GM18873 (cell line): Measurements from ENCODE around the gene STX4.
"Not testable (repeated sequence)": the region's sequence is repeated elsewhere in the genome, so short reads cannot be mapped to it uniquely, and the experiment has no call there.

Source experiments
- ATAC-seq: cut with Tn5 transposase; IDR thresholded peaks from one replicate; pipeline ENCODE4 v1.9.1; 2021; ENCODE audit warnings: mild to moderate bottlenecking, moderate library complexity, moderate number of reproducible peaks; ENCODE audit not compliant: unreplicated experiment, low FRiP score

STX4 gene

DNA sequence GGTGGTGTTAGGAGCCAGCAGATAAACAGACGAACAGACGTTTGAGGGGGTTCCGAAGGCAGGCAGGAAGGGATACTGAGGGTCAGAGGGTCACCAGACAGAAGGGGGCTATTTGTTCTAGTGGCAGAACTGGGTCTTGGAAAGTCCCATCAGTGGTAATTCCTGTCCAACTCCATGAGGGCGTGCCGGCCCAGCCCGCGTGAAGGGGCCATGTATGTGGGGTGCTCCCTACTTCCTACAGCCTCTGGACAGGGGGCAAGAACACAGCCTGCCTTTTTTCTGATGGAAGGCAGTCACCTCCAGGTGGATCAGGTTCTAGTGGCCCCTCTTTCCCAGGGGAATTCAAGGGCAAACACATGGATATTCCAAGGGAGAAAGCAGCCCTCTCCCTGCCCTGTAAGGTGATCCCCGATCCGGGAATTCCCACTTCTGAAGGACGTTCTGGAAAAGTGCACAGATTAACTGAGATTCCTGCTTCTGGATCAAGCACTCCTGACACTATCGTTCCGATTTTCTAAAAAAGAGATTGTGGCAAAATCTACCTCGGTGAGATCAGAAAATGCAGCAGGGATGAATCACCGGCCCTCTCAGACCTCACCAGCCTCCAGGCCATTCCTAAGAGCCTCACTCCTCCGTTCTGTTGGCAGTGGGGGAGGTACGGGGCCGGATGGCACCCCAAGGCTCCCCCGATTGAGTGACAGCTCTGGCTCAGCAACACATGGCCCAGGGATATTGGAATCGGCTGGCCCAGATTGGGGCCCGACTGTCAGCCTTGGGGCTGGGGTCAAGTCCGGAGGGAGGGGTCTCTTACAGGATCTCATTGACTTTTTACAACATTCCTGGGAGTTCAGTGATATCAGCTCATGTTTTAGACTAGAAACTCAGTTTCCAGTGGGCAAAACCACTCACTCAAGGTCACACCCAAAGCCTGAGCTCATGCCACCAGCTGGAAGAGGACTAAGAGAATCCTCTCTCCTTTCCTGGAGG lies 35.3 kb upstream of the STX4 start:
- no peak for ATAC-seq

DNA sequence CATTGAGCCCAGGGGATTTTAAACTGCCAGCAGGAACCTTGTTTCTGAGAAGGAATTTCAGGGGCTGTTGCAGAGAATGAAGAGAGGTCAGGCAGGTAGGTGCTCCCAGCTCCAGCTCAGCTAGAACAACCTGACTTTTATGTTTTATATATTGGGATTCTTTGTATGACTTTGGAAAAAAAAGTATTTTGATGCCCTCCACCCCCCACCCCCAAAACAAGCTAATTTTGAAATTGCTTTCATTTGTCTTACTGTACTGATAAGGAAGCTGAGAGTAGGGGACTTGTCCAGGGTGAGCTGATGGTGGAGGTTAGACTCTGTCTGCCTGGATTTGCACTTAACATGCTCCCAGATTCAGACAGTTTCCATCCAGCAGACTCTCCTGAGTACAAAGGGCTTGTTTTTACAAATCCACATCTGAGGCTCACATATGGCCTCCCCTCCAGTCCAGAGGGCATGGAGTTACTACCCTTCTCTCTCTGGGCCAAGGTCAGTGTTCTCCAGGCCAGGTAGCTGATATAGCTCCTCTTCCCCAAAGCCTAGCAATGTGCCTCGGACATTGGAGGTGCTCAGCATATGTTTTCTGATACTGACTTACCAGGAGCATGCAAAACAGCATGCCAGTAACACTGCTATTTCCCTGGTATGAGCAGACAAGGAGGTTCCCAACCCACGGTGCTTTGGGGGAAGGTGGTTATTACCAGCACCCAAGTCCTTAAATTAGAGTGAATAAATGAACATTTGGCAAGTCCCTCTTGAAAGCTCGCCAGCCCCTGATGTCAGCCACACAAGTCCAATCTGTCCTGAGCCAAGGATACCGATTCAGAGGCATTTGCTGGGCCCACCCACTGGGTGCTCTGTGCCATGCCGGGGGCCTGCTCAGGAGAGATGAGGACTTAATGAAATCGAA lies 34.3 kb upstream of the STX4 start:
- ATAC-seq = no peak

DNA sequence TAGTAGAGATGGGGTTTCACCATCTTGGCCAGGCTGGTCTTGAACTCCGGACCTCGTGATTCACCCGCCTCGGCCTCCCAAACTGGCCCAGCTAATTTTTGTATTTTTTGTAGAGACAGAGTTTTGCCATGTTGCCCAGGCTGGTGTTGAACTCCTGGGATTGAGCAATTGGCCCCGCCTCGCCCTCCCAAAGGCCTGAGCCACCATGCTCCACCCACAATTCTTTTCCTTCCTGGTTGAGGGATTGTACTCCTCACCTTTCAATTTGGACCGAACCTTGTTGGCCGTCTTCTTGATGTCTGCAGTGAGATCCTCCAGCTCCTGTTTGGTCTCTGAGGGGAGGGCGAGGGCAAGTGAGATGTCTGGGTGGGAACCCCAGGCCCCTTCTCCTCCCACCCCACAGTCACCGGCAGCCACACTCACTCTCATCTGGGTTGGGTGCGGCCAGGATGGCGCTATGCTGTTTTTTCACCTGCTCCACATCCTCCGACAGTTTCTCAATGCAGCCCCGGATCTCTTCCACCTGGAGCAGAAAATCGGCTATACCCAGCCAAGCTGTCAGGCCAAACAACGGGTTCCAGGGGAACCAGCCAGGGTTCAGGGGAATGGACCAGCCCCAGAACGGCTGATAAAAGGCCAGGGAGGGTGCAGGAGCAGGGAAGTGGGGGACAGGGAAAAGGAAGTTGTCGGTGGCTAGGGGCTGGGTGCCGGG lies 32.5 kb upstream of the STX4 start:
- no peak for ATAC-seq

DNA sequence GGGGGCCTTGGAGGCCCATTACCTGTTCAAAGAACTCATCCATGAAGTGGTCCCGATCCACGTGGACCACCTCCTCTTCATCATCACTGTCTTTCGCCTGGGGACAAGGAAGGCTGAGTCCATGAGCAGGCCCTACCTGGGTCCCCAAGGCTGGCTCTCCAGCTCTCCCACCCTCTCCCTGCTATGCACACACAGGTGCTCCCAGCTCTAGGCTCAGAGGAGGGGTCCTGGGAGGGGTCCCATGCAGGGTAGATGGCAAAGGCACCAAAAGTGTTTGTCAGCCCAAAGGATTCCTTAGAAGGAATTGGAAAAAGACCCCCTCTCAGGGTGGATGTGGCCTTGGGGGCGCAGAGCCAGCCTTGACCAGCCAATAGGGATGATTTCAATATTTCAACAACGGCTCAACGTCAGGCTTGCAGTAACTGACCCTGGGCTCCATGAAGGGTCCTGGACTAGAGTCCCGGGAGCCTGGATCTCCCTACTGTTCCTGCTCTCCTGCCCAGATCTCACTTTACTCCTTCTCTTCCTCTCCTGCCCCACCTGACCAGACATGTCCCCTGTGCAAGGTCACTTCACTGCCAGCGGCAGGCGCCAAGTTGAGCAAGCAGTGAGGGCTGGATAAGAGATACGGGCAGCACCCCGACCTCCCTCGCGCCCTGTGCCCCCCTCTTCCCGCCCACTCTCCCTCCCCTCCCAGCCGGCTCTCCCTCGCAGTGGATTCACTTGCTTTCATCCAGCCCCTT lies 31.7 kb upstream of the STX4 start:
- no peak for ATAC-seq

DNA sequence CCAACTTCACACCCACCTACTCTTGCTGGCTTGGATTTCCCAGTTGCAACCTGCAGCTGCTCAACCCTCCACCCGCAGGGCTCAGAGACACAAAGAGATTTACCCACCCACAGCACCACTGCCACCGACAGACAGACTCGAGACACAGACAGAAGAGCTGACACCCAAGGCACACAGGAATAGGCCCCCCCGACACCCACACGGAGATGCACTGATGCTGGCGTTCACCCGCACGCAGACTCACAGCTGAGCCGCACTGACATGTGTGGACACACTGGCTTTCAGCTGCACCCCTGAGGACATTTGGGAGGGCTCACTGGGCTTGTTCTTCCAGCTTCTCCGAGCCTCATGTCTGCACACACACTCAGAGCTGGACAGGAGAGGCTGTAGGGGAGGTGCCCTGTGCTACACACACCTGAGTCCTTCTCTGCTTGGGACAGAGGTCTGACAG lies 31.1 kb upstream of the STX4 start:
- ATAC-seq = no peak

DNA sequence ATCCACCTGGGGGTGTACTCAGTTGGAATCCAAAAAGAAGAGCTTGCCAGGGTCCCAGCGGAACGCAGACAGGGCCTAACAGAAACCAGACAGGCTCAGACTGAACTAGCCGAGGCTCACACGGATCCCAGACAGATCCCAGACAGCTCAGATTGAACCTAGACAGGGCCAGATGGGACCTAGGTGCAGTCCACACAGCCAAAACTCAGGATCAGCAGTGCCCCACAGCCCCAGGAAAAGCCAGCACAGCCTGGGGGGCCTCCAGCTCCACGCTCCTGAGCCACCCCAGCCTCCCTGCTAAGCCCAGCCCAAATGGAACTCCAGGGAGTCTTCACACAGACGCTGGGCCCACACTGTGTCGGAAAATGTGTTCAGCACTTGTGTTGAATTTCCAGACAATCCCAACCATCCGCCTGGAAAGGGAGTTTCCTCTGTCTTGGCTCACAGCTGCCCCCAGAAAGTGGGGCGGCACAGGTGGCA lies 30.5 kb upstream of the STX4 start:
- no peak for ATAC-seq

DNA sequence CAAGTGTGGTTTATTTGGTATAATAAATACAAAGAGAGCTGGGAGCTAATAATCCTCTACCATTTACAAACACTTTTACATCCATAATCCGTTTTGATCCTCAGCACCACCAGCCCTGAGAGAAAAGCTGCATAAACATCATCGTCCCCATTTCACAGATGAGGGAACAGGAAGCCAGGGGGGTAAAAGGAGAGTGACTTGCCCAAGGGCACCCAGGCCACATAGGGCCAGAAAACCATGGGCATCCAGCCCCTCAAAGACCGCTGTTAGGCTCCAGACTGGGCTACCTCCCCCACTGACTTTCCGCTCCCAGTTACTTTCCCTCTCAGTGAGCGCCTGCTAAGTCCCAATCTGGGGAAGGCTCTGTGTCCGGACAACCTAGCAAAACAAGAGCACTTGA lies 29.6 kb upstream of the STX4 start:
- no peak for ATAC-seq

DNA sequence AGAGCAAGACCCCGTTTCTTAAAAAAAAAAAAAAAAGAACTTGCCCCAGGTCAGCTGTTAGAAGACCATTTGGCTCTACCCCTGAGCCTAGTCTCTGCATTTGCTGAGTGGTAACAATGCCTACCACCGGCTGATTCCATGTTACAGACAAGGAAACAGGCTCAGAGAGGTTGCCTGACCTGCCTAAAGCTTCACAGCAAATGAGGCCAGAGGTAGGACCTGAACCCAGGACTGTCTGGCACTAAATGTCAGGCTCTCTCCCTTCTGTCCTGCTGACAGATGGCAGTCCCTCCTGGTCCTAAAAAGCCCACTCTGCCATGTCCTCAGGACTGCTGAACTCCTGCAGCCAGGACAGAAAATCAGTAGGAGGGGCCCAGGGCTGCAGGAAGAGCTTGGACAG lies 28.7 kb upstream of the STX4 start:
- ATAC-seq = no peak

DNA sequence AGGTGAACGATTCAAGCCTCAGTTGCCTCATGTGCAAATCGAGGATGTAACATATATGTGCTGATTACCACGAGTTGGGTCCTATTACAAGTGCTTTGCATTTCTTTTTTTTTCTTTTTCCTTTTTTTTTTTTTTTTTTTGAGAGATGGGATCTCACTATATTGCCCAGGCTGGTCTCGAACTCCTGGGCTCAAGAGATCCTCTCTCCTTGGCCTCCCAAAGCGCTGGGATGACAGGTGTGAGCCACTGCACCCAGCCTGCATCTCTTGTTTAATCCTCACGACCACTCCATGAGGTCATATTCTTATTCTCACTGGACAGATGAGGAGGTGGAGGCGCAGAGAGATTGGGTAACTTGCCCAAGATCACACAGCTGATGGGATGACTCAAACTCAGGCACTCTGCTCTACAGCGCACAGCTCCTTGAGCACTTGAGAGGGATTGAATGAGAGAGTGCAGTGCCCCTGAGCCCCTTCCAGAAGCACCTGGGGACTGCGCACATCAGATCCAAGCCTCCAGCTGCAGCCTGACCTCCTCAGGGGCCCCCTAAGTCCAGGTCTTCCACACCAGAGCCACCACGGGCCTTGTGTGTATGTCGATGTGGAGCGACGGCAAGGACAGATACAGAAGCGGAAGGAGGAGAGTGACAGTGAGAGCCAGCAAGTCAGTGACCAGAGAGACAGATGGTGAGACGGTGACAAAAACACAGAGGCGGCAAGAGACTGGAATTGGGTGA lies 27.8 kb upstream of the STX4 start:
- ATAC-seq = no peak

DNA sequence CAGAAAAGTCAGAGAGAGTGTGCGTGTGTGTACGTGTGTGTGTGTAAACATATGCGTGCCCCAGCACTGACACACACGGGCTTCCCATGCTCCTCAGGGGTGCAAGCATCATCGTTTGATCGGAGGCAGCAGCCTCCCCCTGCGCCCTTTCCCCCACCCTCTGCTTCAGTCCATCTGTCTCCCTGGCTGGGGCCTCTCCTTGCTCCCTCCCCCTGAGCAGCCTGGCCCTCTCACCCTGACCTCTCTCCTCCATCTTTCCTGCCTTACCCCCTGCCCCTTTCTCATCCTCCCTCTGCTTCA lies 27.3 kb upstream of the STX4 start:
- no peak for ATAC-seq

DNA sequence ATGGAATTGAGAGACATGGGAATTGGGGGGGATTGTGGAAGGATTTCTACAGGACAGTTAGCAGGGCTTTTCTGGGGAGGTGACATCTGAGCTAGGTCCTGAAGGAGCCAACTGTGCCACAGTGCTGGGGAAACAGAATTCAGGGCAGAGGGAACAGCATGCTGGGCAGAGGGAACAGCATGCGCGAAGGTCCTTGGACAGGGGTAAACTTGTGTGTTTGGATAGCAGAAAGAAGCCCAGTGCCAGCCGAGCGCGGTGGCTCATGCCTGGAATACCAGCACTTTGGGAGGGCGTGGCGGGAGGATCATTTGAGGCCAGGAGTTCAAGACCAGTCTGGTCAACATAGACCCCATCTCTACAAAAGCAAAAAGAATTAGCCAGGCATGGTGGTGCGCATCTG lies 26.8 kb upstream of the STX4 start:
- ATAC-seq = no peak

DNA sequence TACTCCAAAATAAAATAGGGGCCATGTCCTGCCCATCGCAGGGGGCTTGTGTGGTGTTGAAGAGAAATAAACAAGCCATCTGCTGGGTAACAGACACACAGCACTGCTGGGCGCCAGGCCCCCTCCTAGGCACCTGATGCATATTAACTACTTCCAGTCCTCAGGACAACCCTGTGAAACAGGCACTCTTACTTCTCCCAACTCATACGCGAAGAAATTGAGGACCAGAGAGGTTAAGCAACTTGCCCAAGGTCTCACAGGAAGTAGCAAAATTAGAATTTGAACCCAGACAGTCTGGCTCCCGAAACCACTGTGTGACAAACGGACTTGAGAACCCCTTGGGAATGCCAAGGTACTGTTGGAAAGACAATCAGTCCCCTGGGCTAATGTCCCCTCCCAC lies 25.7 kb upstream of the STX4 start:
- no peak for ATAC-seq

DNA sequence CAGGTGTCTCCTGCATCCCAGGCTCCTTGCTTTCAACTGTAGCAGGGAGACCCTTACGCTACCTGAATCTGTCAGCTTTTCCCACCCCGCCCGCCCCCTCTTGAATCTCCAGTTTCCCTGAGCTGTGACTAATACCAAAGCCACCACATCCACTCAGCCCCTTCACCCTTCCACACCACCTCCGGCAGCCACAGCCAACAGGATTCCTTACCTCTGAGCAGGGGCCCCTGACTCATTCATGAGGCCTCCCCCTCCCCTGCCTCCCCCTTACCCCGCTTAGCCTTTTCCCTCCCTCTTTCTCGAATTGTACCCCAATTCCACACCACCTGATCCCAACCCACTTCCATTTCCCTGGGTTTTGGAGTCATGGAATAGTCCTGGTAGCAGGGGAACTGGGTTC lies 25.2 kb upstream of the STX4 start:
- no peak for ATAC-seq

DNA sequence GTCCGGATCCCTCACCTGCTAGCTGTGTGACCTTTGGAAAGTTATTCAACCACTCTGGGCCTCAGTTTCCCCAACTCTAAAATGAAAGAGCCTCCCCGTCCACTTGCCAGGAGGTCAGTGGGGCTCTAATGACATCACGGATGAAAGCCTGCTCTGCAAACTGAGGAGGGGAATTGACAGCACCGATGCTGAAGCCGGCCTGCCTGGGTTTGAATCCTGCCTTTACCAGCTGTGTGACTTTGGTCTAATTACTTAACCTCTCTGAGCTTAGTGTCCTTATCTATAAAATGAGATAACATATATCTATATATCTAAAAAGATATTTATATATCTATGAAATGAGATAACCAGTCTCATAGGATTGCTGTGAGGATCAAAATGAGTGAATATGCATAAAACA lies 24.8 kb upstream of the STX4 start:
- no peak for ATAC-seq

DNA sequence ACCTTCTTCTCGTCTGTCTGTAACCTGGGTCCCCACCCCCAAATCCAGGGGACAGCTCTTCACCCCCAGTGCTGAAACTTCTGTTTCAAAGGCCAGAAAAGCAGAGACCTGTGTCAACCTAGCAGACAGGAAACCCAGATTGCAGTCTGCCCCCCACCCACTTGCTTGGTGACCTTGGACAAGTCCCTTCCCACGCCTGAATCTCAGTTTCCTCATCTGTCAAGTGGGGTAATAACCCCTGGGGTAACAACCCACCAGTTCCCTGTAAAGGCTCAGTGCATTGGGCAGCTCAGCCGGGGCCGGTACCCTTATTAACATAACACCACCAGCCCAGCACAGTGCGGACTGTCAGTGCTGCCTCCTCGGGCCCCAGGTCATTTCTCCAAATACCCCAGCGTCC lies 24.2 kb upstream of the STX4 start:
- ATAC-seq = no peak

DNA sequence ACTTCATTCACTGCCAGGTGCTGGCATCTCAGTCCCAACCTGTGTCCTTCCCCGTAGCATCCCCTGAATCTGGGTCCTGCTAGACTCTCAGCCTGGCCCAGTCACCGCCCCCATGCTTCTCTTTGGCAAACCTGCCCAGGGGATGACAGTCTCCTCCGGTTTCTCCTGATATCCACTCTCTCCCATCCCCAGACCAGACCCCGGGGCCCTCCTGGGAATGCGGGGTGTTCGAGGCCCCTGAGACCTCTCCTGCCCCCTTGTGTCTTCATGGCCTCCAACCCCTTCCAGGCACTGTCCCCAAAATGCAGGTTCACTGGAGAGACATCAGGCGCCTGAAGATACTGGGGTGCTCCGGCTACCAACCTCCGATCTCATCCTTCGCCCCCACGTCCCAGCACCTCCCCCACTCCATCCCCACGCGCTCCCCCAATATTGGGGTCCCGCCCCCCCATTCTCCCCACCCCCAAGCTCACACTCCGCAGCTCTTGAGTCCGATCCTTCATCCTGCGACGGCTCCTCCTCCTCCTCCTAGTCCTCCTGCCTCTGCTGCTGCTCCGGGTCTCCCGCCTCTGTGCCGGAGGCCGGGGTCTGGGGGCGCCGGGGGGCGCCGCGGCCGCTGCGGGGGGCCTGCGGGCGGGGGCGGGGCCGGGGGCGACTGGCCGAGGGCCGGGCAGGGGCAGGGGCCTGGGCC lies 23.3 kb upstream of the STX4 start:
- ATAC-seq = no peak

DNA sequence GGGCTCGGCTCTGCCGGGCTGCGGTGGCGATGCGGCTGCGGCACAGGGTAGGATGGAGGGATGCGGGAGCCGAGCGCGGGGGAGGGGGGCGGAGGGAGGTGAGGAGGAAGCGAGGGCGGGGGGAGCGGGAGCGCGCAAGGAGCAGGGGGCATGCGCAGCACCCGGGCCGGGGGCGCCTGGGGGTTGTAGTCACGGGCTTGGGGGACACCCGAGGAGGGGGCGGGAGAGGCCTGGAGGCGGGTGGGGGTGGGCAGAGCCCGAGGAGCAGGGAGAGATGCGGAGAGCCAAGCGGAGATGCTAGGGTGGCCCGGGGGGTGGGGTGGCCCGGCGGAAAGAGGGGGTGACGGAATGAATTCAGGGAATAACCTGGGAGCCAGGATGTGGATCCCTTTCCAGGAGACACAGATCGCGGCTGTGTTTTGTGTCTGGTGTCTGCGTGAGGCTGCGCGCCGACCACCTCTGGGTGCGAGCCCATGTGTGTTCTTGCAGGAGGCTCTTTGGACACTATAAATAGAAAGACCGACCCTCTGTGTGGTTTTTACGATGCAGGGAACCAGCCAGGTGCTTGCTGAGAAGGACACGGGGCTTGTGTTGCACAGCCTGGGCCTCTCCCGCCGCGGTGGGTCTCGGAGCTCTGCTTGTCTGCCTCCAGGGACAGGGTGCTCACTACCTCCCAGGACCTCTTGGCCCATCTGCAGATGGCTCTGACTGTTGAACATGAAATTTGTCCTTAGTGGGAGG lies 22.6 kb upstream of the STX4 start, which contains the start of gene STX1B:
STX1B (minus strand) TSS at position 54 of the 741 bp plus-strand sequence. CDS start 242 bp downstream, outside the sequence.
- no peak for ATAC-seq

DNA sequence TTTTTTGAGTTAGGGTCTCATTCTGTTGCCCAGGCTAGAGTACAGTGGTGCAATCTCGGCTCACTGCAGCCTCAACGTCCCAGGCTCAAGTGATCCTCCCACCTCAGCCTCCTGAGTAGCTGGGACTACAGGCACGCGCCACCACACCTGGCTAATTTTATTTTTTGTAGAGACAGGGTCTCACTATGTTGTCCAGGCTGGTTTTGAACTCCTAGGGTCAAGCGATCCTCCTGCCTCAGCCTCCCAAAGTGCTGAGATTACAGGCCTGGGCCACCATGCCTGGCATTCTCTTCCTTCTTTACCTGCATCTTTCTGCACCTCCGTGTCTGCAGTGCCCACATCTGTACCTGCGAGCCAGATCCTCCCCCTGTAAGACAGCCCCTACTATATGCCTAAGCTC lies 21.5 kb upstream of the STX4 start:
- ATAC-seq = not testable (repeated sequence)
